IMR-90 (cell line): ENCODE data around the gene WNT7A. TPM values are rescaled to one million over a fixed set of nuclear protein-coding genes. Genes with fewer than 3 reads are reported as not detected.

Experiments used
- ATAC-seq: fragments of 200-7000 bp; cut with Tn5 transposase; 2 replicates; pipeline ENCODE4 v1.9.1; 2020; ENCODE audit warnings: low read depth, mild to moderate bottlenecking, moderate library complexity
- BruUV-seq: library from RNA; stranded (reverse); fragments of 400-500 nt; replicated peaks from 2 replicates; lab custom pipeline; 2021; lab: Mats Ljungman, UMichigan
- CTCF ChIA-PET: fragments of 300-600 bp; formaldehyde crosslinking; extraction: SDS; loops from one replicate; lab custom pipeline; 2021; ENCODE audit warnings: antibody characterized with exemption; lab: Yijun Ruan, JAX
- POLR2A ChIA-PET: fragments of 300-600 bp; sonication (Branson Sonifier 250); formaldehyde crosslinking; loops from one replicate; lab custom pipeline; 2022; ENCODE audit warnings: antibody characterized with exemption; ENCODE audit not compliant: unreplicated experiment; lab: Charles Lee
- DNase-seq: peaks from one replicate; pipeline ENCODE4 v3.0.0; 2013
- H2AFZ ChIP-seq: replicated peaks from 2 replicates; pipeline ENCODE3; 2013; ENCODE audit warnings: low read length, mild to moderate bottlenecking; ENCODE audit not compliant: poor library complexity
- H2AK5ac ChIP-seq: 2 replicates; pipeline ENCODE4 v1.6.1; 2013; ENCODE audit warnings: low read depth, low read length, inconsistent platforms
- H2AK9ac ChIP-seq: replicated peaks from 2 replicates; pipeline ENCODE3; 2013; ENCODE audit warnings: mild to moderate bottlenecking, low read depth, low read length, moderate library complexity; ENCODE audit not compliant: poor library complexity
- H2BK120ac ChIP-seq: 2 replicates; pipeline ENCODE4 v1.6.1; 2013; ENCODE audit warnings: low read depth, low read length, inconsistent platforms
- H2BK15ac ChIP-seq: 3 replicates; pipeline ENCODE4 v1.6.1; 2013; ENCODE audit warnings: low read depth, low read length, inconsistent platforms
- H2BK20ac ChIP-seq: 2 replicates; pipeline ENCODE4 v1.6.1; 2013; ENCODE audit warnings: low read depth, mild to moderate bottlenecking, inconsistent platforms, low read length, moderate library complexity
- H2BK5ac ChIP-seq: 2 replicates; pipeline ENCODE4 v1.6.1; 2013; ENCODE audit warnings: mild to moderate bottlenecking, low read depth, low read length, inconsistent platforms; ENCODE audit not compliant: poor library complexity, severe bottlenecking
- H3K14ac ChIP-seq: replicated peaks from 2 replicates; pipeline ENCODE4 v1.6.1; 2013; ENCODE audit warnings: low read depth, low read length, inconsistent platforms
- H3K18ac ChIP-seq: 2 replicates; pipeline ENCODE4 v1.6.1; 2013; ENCODE audit warnings: low read depth, low read length, control low read depth
- H3K23ac ChIP-seq: 2 replicates; pipeline ENCODE4 v1.6.1; 2013; ENCODE audit warnings: low read depth, low read length, inconsistent platforms
- H3K27ac ChIP-seq: 2 replicates; pipeline ENCODE4 v1.5.1; 2013; ENCODE audit warnings: mild to moderate bottlenecking, control low read depth, low read length; ENCODE audit not compliant: insufficient read depth
- H3K27me3 ChIP-seq: 2 replicates; pipeline ENCODE4 v1.6.1; 2013; ENCODE audit warnings: low read length; ENCODE audit not compliant: control insufficient read depth, insufficient read depth
- H3K36me3 ChIP-seq: 2 replicates; pipeline ENCODE4 v1.6.1; 2013; ENCODE audit warnings: low read length, mixed read lengths; ENCODE audit not compliant: control insufficient read depth, insufficient read depth
- H3K4ac ChIP-seq: 2 replicates; pipeline ENCODE4 v1.6.1; 2013; ENCODE audit warnings: low read depth, low read length, inconsistent platforms
- H3K4me1 ChIP-seq: 2 replicates; pipeline ENCODE4 v1.6.1; 2013; ENCODE audit warnings: low read length, mixed read lengths; ENCODE audit not compliant: control insufficient read depth, insufficient read depth
- H3K4me2 ChIP-seq: 2 replicates; pipeline ENCODE4 v1.6.1; 2013; ENCODE audit warnings: low read depth, mild to moderate bottlenecking, control low read depth, low read length, moderate library complexity
- H3K4me3 ChIP-seq: 2 replicates; pipeline ENCODE4 v1.5.1; 2013; ENCODE audit warnings: low read depth, mild to moderate bottlenecking, control low read depth, low read length, moderate library complexity; ENCODE audit not compliant: insufficient read depth
- H3K56ac ChIP-seq: 2 replicates; pipeline ENCODE4 v1.6.1; 2013; ENCODE audit warnings: low read length, inconsistent platforms; ENCODE audit not compliant: insufficient read depth; ENCODE audit errors: extremely low read depth
- H3K79me1 ChIP-seq, 2 experiments: 2 replicates each; pipeline ENCODE4 v1.6.1; 2013; ENCODE audit warnings: low read length in 2 of 2, inconsistent platforms in 1 of 2, low read depth in 1 of 2
- H3K9ac ChIP-seq: 2 replicates; pipeline ENCODE4 v1.6.1; 2013; ENCODE audit warnings: low read depth, low read length, control low read depth
- H3K9me1 ChIP-seq: 2 replicates; pipeline ENCODE4 v1.6.1; 2013; ENCODE audit warnings: low read length, inconsistent platforms; ENCODE audit not compliant: insufficient read depth
- H3K9me3 ChIP-seq: 2 replicates; pipeline ENCODE4 v1.6.1; 2013; ENCODE audit warnings: low read length; ENCODE audit not compliant: control insufficient read depth, insufficient read depth
- H4K20me1 ChIP-seq: 2 replicates; pipeline ENCODE4 v1.6.1; 2013; ENCODE audit warnings: low read length, inconsistent platforms; ENCODE audit not compliant: insufficient read depth
- H4K5ac ChIP-seq: 2 replicates; pipeline ENCODE4 v1.6.1; 2013; ENCODE audit warnings: mild to moderate bottlenecking, low read depth, low read length, control low read depth
- H4K8ac ChIP-seq, 2 experiments: 2 replicates each; pipeline ENCODE4 v1.6.1; 2013; ENCODE audit warnings: low read depth in 2 of 2, low read length in 2 of 2, control low read depth in 1 of 2, inconsistent platforms in 1 of 2
- H4K91ac ChIP-seq: 2 replicates; pipeline ENCODE4 v1.6.1; 2013; ENCODE audit warnings: low read depth, low read length, inconsistent platforms; ENCODE audit not compliant: insufficient read depth
- BHLHE40 ChIP-seq: fragments of 150-350 bp; IDR thresholded peaks from 2 replicates; pipeline ENCODE4 v1.6.1; 2016; ENCODE audit warnings: mild to moderate bottlenecking, low read depth, low read length
- FOS ChIP-seq: fragments of 150-350 bp; IDR thresholded peaks from 2 replicates; pipeline ENCODE4 v1.6.1; 2016; ENCODE audit warnings: low read depth, low read length
- MAZ ChIP-seq: IDR thresholded peaks from 2 replicates; pipeline ENCODE4 v1.6.1; 2012; ENCODE audit warnings: low read depth, mild to moderate bottlenecking, low read length, improper control_type of control experiment, moderate library complexity, borderline replicate concordance
- SMC3 ChIP-seq: fragments of 150-350 bp; IDR thresholded peaks from 2 replicates; pipeline ENCODE4 v1.6.1; 2016; ENCODE audit warnings: low read depth, mild to moderate bottlenecking, antibody characterized with exemption, low read length, moderate library complexity
- USF2 ChIP-seq: fragments of 150-350 bp; IDR thresholded peaks from 2 replicates; pipeline ENCODE4 v1.6.1; 2017; ENCODE audit warnings: mild to moderate bottlenecking, antibody characterized with exemption, low read length, low read depth
- WGBS, 2 experiments: methylation state at CpG; one replicate each; pipeline versions ENCODE4 v1.1.5 to v1.1.7; 2013; ENCODE audit warnings: missing lambda C conversion rate in 2 of 2; ENCODE audit not compliant: insufficient read length in 1 of 2; ENCODE audit errors: extremely low coverage in 2 of 2; 5-methylcytosine and 5-hydroxymethylcytosine counted together
- dilution Hi-C: fragments of 300-500 bp; cut with HindIII; formaldehyde crosslinking; loops from one replicate; pipeline ENCODE4 v1.14.3; 2018; ENCODE audit warnings: low sequenced_read_pairs; ENCODE audit not compliant: unreplicated experiment
- in situ Hi-C: fragments of 300-500 bp; cut with MboI; formaldehyde crosslinking; loops from 3 replicates; pipeline ENCODE4 v1.14.3; 2019; ENCODE audit warnings: low sequenced_read_pairs, inconsistent platforms, mixed read lengths
- intact Hi-C: fragments of 100-400 bp; cut with micrococcal nuclease; formaldehyde crosslinking; loops from 2 replicates; pipeline ENCODE4 v1.10.0; 2022
- polyA plus RNA-seq, 3 experiments: library from polyadenylated mRNA; depleted of rRNA; stranded (reverse); fragments of >200 nt; gene quantifications; 2 replicates each; pipeline ENCODE4 v1.2.3, GENCODE V29; 2012; ENCODE audit warnings: low replicate concordance in 1 of 3
- total RNA-seq: library from RNA; depleted of rRNA; stranded (reverse); fragments of >200 nt; gene quantifications from 2 replicates; pipeline ENCODE4 v1.2.3, GENCODE V29; 2012
- TF ChIP-seq, protein P1 (sequence below): fragments of 150-350 bp; IDR thresholded peaks from 2 replicates; pipeline ENCODE4 v1.6.1; 2016; ENCODE audit warnings: low read depth, mild to moderate bottlenecking, low read length, moderate library complexity, borderline replicate concordance

The WNT7A gene
- total and polyA plus RNA-seq, 2 of the 4 experiments (the other 2 are of a cell fraction), result not detected

DNA sequence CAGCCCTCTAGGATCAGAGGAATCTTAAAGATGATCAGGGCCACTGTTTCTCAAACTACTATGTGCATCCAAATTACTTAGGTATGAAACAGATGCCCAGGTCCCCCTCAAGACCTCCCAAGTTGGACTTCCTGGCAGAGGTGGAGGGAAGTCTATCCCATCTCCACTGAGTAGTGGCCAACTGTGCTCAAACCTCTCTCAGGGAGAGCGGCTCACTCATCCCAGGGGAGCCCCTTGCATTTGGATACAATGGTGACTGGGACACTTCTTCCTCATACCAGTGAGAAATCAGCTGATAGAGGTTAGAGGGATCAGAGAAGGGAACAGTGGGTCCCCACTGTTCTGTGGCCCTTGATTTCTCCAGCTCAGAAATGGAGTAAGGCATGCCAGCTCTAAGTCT is 8.7 kb upstream of the WNT7A start:
- Histone ChIP-seq H3K4me1 (no peaks in the 10 kb centered on the region), H3K79me1 (no peaks in the 10 kb centered on the region), H3K4ac (no peak overlapping the region), H3K18ac (no peak overlapping the region), H3K9me3 (no peaks in the 10 kb centered on the region), H2BK5ac (no peak overlapping the region), H4K8ac (no peak overlapping the region), H3K56ac (no peak overlapping the region), H3K27ac (no peak overlapping the region), H3K9me1 (no peaks in the 10 kb centered on the region), H3K9ac (no peak overlapping the region), H3K14ac (no peak overlapping the region), H3K4me2 (no peak overlapping the region), H2BK15ac (no peak overlapping the region), H4K91ac (no peak overlapping the region), H4K5ac (no peak overlapping the region), H3K4me3 (no peak overlapping the region), H2BK120ac (no peak overlapping the region), H3K27me3 (no peaks in the 10 kb centered on the region), H2AFZ (no peak overlapping the region), H2AK5ac (no peak overlapping the region), H2BK20ac (no peak overlapping the region), H3K23ac (no peak overlapping the region), H4K20me1 (no peaks in the 10 kb centered on the region), H3K36me3 (no peaks in the 10 kb centered on the region), H2AK9ac (no peak overlapping the region)
- TF ChIP-seq FOS (no peak), BHLHE40 (no peak), SMC3 (no peak), MAZ (no peak), USF2 (no peak)
- TF ChIP-seq, protein P1, sequence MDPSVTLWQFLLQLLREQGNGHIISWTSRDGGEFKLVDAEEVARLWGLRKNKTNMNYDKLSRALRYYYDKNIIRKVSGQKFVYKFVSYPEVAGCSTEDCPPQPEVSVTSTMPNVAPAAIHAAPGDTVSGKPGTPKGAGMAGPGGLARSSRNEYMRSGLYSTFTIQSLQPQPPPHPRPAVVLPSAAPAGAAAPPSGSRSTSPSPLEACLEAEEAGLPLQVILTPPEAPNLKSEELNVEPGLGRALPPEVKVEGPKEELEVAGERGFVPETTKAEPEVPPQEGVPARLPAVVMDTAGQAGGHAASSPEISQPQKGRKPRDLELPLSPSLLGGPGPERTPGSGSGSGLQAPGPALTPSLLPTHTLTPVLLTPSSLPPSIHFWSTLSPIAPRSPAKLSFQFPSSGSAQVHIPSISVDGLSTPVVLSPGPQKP, result no peak
- intact Hi-C loops (no loop called here), dilution Hi-C loops (no loop called here), in situ Hi-C loops (loop anchor here (25.0 kb wide), 3 partner anchors 224 to 674 kb away; partner anchors contain the start of genes CHCHD4 and HDAC11)
- ChIA-PET CTCF (no interaction called here), POLR2A (no interaction called here)
- no CpG with 5 or more reads among the region's 1 CpG for WGBS, 2 experiments
- no TSS peak for BruUV-seq
- no peak for ATAC-seq
- no peak for DNase-seq
